Suprapubic skin (tissue), 3 donors: ENCODE data around the gene SDR39U1.

Source experiments
- CTCF ChIP-seq, 2 donors: fragments of 200-600 bp in 1 of 2; fragments of 450-650 bp in 1 of 2; sonication (generic) in 1 of 2; IDR thresholded peaks; one replicate each; pipeline ENCODE4 v1.5.1; 2016 to 2019; ENCODE audit warnings: antibody characterized with exemption in 2 of 2, mild to moderate bottlenecking in 1 of 2, moderate library complexity in 1 of 2
- EP300 ChIP-seq: sonication (generic); formaldehyde crosslinking; IDR thresholded peaks from one replicate; pipeline ENCODE4 v1.6.1; 2017; ENCODE audit warnings: antibody characterized with exemption
- POLR2A ChIP-seq, 2 donors: fragments of 450-650 bp; IDR thresholded peaks; one replicate each; pipeline ENCODE4 v1.6.1; 2017; ENCODE audit warnings: antibody characterized with exemption in 2 of 2, mild to moderate bottlenecking in 2 of 2, moderate library complexity in 2 of 2

GRCh38 chr14:24411443-24412389 lies 30.9 kb downstream of the SDR39U1 start:
- TF ChIP-seq CTCF (IDR thresholded peaks at IDR 0.05) (peak; percentile 50 to 73), POLR2A (IDR thresholded peaks at IDR 0.05) (no peak), EP300 (no peak)
